ENCODE data around the gene NTRK2.

GRCh38 chr9:84754461-84754860, 84.9 kb downstream of the NTRK2 start:
- TF ChIP-seq, protein P1, sequence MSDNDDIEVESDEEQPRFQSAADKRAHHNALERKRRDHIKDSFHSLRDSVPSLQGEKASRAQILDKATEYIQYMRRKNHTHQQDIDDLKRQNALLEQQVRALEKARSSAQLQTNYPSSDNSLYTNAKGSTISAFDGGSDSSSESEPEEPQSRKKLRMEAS (IDR thresholded peaks at IDR 0.05), result no peak
- TF ChIP-seq EP300 (IDR thresholded peaks at IDR 0.05; ENCODE audit: borderline replicate concordance), result no peak
- TF ChIP-seq CREB1 (IDR thresholded peaks at IDR 0.05; ENCODE audit: low read depth), result no peak
- TF ChIP-seq CEBPB (IDR thresholded peaks at IDR 0.05), result no peak
- no peak for TF ChIP-seq NFIC (IDR thresholded peaks at IDR 0.05)
- TF ChIP-seq FOXM1 (IDR thresholded peaks at IDR 0.05; ENCODE audit: borderline replicate concordance, low read depth), result no peak
- TF ChIP-seq RAD21 (IDR thresholded peaks at IDR 0.05; ENCODE audit: low read depth), result no peak
- TF ChIP-seq TAF1 (IDR thresholded peaks at IDR 0.05; ENCODE audit: low read depth), result no peak
- TF ChIP-seq, protein P2, sequence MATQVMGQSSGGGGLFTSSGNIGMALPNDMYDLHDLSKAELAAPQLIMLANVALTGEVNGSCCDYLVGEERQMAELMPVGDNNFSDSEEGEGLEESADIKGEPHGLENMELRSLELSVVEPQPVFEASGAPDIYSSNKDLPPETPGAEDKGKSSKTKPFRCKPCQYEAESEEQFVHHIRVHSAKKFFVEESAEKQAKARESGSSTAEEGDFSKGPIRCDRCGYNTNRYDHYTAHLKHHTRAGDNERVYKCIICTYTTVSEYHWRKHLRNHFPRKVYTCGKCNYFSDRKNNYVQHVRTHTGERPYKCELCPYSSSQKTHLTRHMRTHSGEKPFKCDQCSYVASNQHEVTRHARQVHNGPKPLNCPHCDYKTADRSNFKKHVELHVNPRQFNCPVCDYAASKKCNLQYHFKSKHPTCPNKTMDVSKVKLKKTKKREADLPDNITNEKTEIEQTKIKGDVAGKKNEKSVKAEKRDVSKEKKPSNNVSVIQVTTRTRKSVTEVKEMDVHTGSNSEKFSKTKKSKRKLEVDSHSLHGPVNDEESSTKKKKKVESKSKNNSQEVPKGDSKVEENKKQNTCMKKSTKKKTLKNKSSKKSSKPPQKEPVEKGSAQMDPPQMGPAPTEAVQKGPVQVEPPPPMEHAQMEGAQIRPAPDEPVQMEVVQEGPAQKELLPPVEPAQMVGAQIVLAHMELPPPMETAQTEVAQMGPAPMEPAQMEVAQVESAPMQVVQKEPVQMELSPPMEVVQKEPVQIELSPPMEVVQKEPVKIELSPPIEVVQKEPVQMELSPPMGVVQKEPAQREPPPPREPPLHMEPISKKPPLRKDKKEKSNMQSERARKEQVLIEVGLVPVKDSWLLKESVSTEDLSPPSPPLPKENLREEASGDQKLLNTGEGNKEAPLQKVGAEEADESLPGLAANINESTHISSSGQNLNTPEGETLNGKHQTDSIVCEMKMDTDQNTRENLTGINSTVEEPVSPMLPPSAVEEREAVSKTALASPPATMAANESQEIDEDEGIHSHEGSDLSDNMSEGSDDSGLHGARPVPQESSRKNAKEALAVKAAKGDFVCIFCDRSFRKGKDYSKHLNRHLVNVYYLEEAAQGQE (IDR thresholded peaks at IDR 0.05; ENCODE audit: low read depth), result no peak
- no peak for TF ChIP-seq YY1 (IDR thresholded peaks at IDR 0.05; ENCODE audit: low read depth)
- TF ChIP-seq TEAD4 (IDR thresholded peaks at IDR 0.05), result no peak
- TF ChIP-seq EGR1 (IDR thresholded peaks at IDR 0.05), result no peak

All from Ishikawa (cell line).